Suppressor macrophage treated with lipopolysaccharide for 1 hour (primary cell): ENCODE data around the gene IL17RD.
"Not testable (repeated sequence)": the region's sequence is repeated elsewhere in the genome, so short reads cannot be mapped to it uniquely, and the experiment has no call there.

Experiments
- DNase-seq, 3 donors: peaks; one replicate each; pipeline ENCODE4 v3.0.0-alpha.2; 2020 to 2022

Gene IL17RD

GRCh38 chr3:57091521-57092273, 73.5 kb downstream of the IL17RD start:
- DNase-seq: no peak

- DNase-seq: no peak
Measured at GRCh38 chr3:57089043-57089442, 76.1 kb downstream of the IL17RD start.

GRCh38 chr3:57088503-57088902, 76.7 kb downstream of the IL17RD start:
- no peak for DNase-seq

- DNase-seq: no peak
Measured at GRCh38 chr3:57087361-57088092, 77.6 kb downstream of the IL17RD start.

GRCh38 chr3:57086201-57086600, 79.0 kb downstream of the IL17RD start:
- DNase-seq: no peak

GRCh38 chr3:57085211-57085610, 79.9 kb downstream of the IL17RD start:
- DNase-seq: no peak

GRCh38 chr3:57083266-57083995, 81.7 kb downstream of the IL17RD start:
- not testable (repeated sequence) for DNase-seq

- DNase-seq: no peak
Measured at GRCh38 chr3:57082481-57082880, 82.7 kb downstream of the IL17RD start.

- DNase-seq: no peak
Measured at GRCh38 chr3:57081173-57081572, 84.0 kb downstream of the IL17RD start.

- no peak for DNase-seq
Measured at GRCh38 chr3:57080171-57080570, 85.0 kb downstream of the IL17RD start.

GRCh38 chr3:57079474-57079831, 85.7 kb downstream of the IL17RD start:
- DNase-seq: no peak

- peak; percentile 21 to 72 (median 45) for DNase-seq
Measured at GRCh38 chr3:57078635-57079473, 86.3 kb downstream of the IL17RD start.

GRCh38 chr3:57078344-57078634, 86.9 kb downstream of the IL17RD start:
- peak; percentile 59 to 73 (median 68) for DNase-seq

GRCh38 chr3:57077630-57078343, 87.4 kb downstream of the IL17RD start:
- peak in 1 of 3 donors; percentile 34 for DNase-seq

- DNase-seq: no peak
Measured at GRCh38 chr3:57076422-57076951, 88.7 kb downstream of the IL17RD start.

GRCh38 chr3:57074135-57074534, 91.0 kb downstream of the IL17RD start:
- no peak for DNase-seq

GRCh38 chr3:57073628-57074027, 91.5 kb downstream of the IL17RD start:
- DNase-seq: no peak

- DNase-seq: no peak
Measured at GRCh38 chr3:57069503-57069902, 95.7 kb downstream of the IL17RD start.

- DNase-seq: peak; percentile 90 to 95 (median 94)
Measured at GRCh38 chr3:57068437-57069089, 96.6 kb downstream of the IL17RD start.

GRCh38 chr3:57066471-57066870, 98.7 kb downstream of the IL17RD start:
- DNase-seq: no peak

GRCh38 chr3:57065588-57065987, 99.6 kb downstream of the IL17RD start:
- DNase-seq: no peak
